ENCODE measurements around the gene CLIP1.
A peak's percentile ranks its signal among the peaks of the same experiment; 100 is the strongest.

CLIP1 gene

GRCh38 chr12:122354958-122355641 lies 67.4 kb downstream of the CLIP1 start:
- DNase-seq = no peak

- DNase-seq = no peak
Measured at GRCh38 chr12:122352394-122352793, 70.1 kb downstream of the CLIP1 start.

GRCh38 chr12:122350141-122350848 lies 72.2 kb downstream of the CLIP1 start:
- DNase-seq = peak; percentile 28

- no peak for DNase-seq
Measured at GRCh38 chr12:122349078-122349477, 73.4 kb downstream of the CLIP1 start.

- DNase-seq = no peak
Measured at GRCh38 chr12:122348505-122348904, 74.0 kb downstream of the CLIP1 start.

- DNase-seq = no peak
Measured at GRCh38 chr12:122346054-122346453, 76.4 kb downstream of the CLIP1 start.

- no peak for DNase-seq
Measured at GRCh38 chr12:122345042-122345441, 77.4 kb downstream of the CLIP1 start.

GRCh38 chr12:122336015-122336946 lies 86.2 kb downstream of the CLIP1 start:
- no peak for DNase-seq

GRCh38 chr12:122333142-122334087 lies 89.1 kb downstream of the CLIP1 start:
- DNase-seq = no peak

- no peak for DNase-seq
Measured at GRCh38 chr12:122327494-122328385, 94.7 kb downstream of the CLIP1 start.

GRCh38 chr12:122327014-122327413 lies 95.5 kb downstream of the CLIP1 start:
- DNase-seq = no peak

GRCh38 chr12:122326586-122326985 lies 95.9 kb downstream of the CLIP1 start:
- DNase-seq = no peak

- DNase-seq = no peak
Measured at GRCh38 chr12:122323311-122324019, 99.0 kb downstream of the CLIP1 start.

- DNase-seq = no peak
Measured at GRCh38 chr12:122322501-122322900, 100.0 kb downstream of the CLIP1 start.

- peak; percentile 2 for DNase-seq
Measured at GRCh38 chr12:122318607-122319605, 103.6 kb downstream of the CLIP1 start.

- DNase-seq = no peak
Measured at GRCh38 chr12:122312926-122313325, 109.5 kb downstream of the CLIP1 start.

GRCh38 chr12:122311696-122312095 lies 110.8 kb downstream of the CLIP1 start:
- DNase-seq = no peak

- DNase-seq = peak; percentile 13
Measured at GRCh38 chr12:122310626-122311333, 111.7 kb downstream of the CLIP1 start.
